D721Med (cell line): ENCODE results near the gene SBK3.

Experiments
- DNase-seq: peaks from one replicate; pipeline ENCODE4 v3.0.0; 2011; ENCODE audit warnings: low spot score; ENCODE audit not compliant: insufficient read length
- FAIRE-seq: peaks from 2 replicates; lab custom pipeline; 2011; peaks lifted over from hg19 to GRCh38; lab: Jason Lieb, UNC
- TF ChIP-seq, protein P1 (sequence below): IDR thresholded peaks from 2 replicates; pipeline ENCODE4 v1.5.1; 2012; ENCODE audit warnings: mild to moderate bottlenecking, control low read depth; ENCODE audit not compliant: insufficient read depth; ENCODE audit errors: missing control alignments

The SBK3 gene

DNA sequence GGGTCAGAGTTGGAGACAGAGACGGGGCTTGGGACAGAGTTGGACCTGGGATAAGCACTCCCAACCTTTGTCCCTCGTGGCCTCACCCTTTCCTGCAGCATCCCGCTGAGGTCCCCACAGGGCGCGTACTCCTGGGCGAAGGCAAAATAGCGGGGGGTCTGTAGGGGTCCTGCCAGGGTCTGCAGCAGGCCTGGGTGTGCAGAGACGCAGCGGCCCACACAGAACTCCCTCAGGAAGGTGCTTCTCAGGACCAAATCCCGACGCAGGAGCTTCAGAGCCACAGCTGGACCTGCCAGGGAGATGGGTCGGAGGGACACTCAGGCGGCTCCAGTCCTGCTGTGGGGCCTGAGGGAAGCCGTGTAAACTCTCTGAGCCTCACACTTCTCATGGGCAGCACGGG, 1.3 kb downstream of the SBK3 start:
- no peak for FAIRE-seq
- no peak for DNase-seq
- TF ChIP-seq, protein P1, sequence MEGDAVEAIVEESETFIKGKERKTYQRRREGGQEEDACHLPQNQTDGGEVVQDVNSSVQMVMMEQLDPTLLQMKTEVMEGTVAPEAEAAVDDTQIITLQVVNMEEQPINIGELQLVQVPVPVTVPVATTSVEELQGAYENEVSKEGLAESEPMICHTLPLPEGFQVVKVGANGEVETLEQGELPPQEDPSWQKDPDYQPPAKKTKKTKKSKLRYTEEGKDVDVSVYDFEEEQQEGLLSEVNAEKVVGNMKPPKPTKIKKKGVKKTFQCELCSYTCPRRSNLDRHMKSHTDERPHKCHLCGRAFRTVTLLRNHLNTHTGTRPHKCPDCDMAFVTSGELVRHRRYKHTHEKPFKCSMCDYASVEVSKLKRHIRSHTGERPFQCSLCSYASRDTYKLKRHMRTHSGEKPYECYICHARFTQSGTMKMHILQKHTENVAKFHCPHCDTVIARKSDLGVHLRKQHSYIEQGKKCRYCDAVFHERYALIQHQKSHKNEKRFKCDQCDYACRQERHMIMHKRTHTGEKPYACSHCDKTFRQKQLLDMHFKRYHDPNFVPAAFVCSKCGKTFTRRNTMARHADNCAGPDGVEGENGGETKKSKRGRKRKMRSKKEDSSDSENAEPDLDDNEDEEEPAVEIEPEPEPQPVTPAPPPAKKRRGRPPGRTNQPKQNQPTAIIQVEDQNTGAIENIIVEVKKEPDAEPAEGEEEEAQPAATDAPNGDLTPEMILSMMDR, result no peak

DNA sequence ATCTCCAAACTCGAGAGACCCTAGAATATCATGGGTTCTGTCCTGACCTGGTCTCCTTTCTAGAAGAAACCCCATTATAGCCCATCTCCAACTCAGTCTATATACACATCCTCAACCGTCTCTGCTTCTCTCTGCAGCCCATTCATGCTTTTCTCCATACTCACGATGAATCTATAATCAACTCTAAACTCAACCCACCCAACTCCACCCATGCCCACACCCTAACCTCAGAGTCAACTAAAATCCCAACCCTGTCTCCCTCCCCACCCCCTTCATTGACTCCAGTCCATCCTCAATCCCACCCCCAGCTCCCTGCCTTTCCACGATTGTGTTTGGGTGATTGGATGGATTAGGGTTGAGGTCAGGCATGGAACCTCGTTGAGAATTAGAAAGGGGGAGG, 1.8 kb downstream of the SBK3 start:
- FAIRE-seq, result no peak
- DNase-seq, result no peak
- TF ChIP-seq, protein P1, result no peak

GRCh38 chr19:55542292-55542855, 3.0 kb downstream of the SBK3 start:
- DNase-seq, result no peak
- no peak for FAIRE-seq
- TF ChIP-seq, protein P1, result no peak

DNA sequence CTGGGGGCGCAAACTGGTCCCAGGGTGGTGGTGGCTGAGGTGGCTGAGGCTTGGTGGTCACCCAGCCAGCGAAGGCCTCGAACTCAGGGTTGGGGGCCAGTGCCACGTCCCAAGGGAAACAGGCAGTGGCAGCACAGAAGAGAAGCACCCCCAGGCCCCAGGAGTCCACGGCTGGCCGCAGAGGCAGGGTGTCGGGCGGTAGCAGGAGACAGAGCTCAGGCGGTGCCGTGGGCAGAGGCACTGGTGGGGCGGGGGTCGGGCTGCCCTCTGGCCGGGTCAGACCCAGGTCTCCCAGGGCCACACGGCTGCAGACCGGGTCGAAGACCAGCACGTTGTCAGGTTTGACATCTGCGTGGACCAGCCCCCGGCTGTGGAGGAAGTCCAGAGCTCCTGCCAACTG, 4.3 kb downstream of the SBK3 start:
- FAIRE-seq (no peak), DNase-seq (no peak)
- TF ChIP-seq, protein P1, result no peak

DNA sequence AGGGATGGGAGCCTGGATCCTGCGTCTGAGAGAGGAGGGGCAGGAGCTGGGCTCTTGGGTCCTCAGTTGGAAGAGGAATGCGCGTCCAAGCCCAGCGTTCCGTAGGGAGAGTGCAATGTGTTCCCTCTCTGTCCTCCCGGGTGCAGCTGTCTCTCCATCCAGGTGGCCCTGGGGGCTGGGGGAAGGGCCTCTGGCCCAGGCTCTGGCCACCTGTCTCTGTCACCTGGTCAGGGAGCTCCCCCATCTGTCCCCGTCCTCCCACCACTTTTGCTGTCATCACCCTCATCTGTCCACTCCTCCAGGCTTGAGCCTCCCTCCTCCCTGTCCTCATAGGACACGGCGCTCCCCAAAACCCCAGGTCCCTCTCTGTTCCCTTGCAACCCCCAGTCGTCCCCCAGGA, 4.7 kb downstream of the SBK3 start:
- TF ChIP-seq, protein P1, result no peak
- no peak for FAIRE-seq
- no peak for DNase-seq

GRCh38 chr19:55539090-55539984, 6.0 kb downstream of the SBK3 start:
- no peak for FAIRE-seq
- no peak for DNase-seq
- TF ChIP-seq, protein P1, result no peak

- TF ChIP-seq, protein P1, result no peak
- DNase-seq (no peak), FAIRE-seq (no peak)
Observed at GRCh38 chr19:55538132-55538531, 7.2 kb downstream of the SBK3 start.
